Measurements from ENCODE around the gene PYGM. TPM values are rescaled to one million over a fixed set of nuclear protein-coding genes. Genes with fewer than 3 reads are reported as not detected.

PYGM gene
- total RNA-seq, 1 experiment from 2014 or later, result 6.6 TPM

GRCh38 chr11:64804346-64805210, 44.8 kb upstream of the PYGM start:
- Mint-ChIP-seq H3K27ac (peak overlapping the region; percentile 99), H3K4me1 (peaks cover 15% of the 10 kb centered on the region), H3K4me3 (peak overlapping the region; percentile 92), H3K36me3 (peaks cover 15% of the 10 kb centered on the region; the same call in 1 of the 2 replicates), H3K27me3 (ENCODE audit: low read depth) (no peaks in the 10 kb centered on the region), H3K9me3 (no peaks in the 10 kb centered on the region)
- POLR2A ChIA-PET, result interaction anchor here (0.6 to 2.3 kb wide), 3 partner anchors 26 to 206 kb away, joined by 3 to 17 read pairs (median 3); partner anchors contain the start of gene SF1
- ATAC-seq, result peak; percentile 7
- no peak for TF ChIP-seq JAZF1 (CRISPR knock-in tag; IDR thresholded peaks at IDR 0.05)
- TF ChIP-seq CTCF (IDR thresholded peaks at IDR 0.05), result no peak
- TF ChIP-seq RELA (CRISPR knock-in tag; IDR thresholded peaks at IDR 0.05; ENCODE audit: borderline replicate concordance), result no peak
- TF ChIP-seq STAT6 (CRISPR knock-in tag; conservative IDR thresholded peaks at IDR 0.05; ENCODE audit: low read depth), result no peak
- TF ChIP-seq SOX15 (CRISPR knock-in tag; IDR thresholded peaks at IDR 0.05), result no peak
- no peak for TF ChIP-seq E2F5 (CRISPR knock-in tag; IDR thresholded peaks at IDR 0.05)
- no peak for TF ChIP-seq GABPB1 (CRISPR knock-in tag; IDR thresholded peaks at IDR 0.05)
- no peak for TF ChIP-seq ELF4 (CRISPR knock-in tag; IDR thresholded peaks at IDR 0.05; ENCODE audit: low read depth)
- no peak for TF ChIP-seq ZNF532 (CRISPR knock-in tag; IDR thresholded peaks at IDR 0.05; ENCODE audit: borderline replicate concordance)
- no peak for TF ChIP-seq FOXJ3 (CRISPR knock-in tag; IDR thresholded peaks at IDR 0.05; ENCODE audit: borderline replicate concordance)
- TF ChIP-seq ARID4B (CRISPR knock-in tag; IDR thresholded peaks at IDR 0.05; ENCODE audit: borderline replicate concordance), result no peak
- no peak for TF ChIP-seq IRF2 (CRISPR knock-in tag; IDR thresholded peaks at IDR 0.05; ENCODE audit: borderline replicate concordance, low read depth)
- no peak for TF ChIP-seq GRHL2 (CRISPR knock-in tag; IDR thresholded peaks at IDR 0.05; ENCODE audit: insufficient replicate concordance, severe bottlenecking)
- TF ChIP-seq ZNF396 (CRISPR knock-in tag; IDR thresholded peaks at IDR 0.05; ENCODE audit: borderline replicate concordance), result no peak
- CTCF ChIA-PET, result interaction anchor here (0.7 to 3.7 kb wide), 26 partner anchors 8 to 400 kb away, joined by 3 to 33 read pairs (median 4); partner anchors contain the start of genes ARL2, CDC42BPG, GPHA2 and PPP2R5B
- DNase-seq (ENCODE audit: low spot score), result peak; percentile 53
